GM10248 (cell line): ENCODE data around the gene KLRF2.
"Not testable (repeated sequence)": the region's sequence is repeated elsewhere in the genome, so short reads cannot be mapped to it uniquely, and the experiment has no call there.

Experiments
- CTCF ChIA-PET: fragments of 300-600 bp; sonication (Branson Sonifier 250); formaldehyde crosslinking; extraction: SDS; loops from one replicate; lab custom pipeline; 2021; ENCODE audit warnings: antibody characterized with exemption; lab: Yijun Ruan, JAX
- POLR2A ChIA-PET: fragments of 350-650 bp; sonication (Branson Sonifier 250); formaldehyde crosslinking; extraction: SDS; loops from one replicate; lab custom pipeline; 2020; ENCODE audit warnings: antibody characterized with exemption; lab: Yijun Ruan, JAX
- DNase-seq: peaks from one replicate; pipeline ENCODE4 v3.0.0; 2012; ENCODE audit errors: extremely low spot score
- TF ChIP-seq, protein P1 (sequence below): IDR thresholded peaks from 2 replicates; pipeline ENCODE4 v1.5.1; 2012; ENCODE audit warnings: mild to moderate bottlenecking, low read depth; ENCODE audit errors: extremely low read depth, missing control alignments, control extremely low read depth

The KLRF2 gene

DNA sequence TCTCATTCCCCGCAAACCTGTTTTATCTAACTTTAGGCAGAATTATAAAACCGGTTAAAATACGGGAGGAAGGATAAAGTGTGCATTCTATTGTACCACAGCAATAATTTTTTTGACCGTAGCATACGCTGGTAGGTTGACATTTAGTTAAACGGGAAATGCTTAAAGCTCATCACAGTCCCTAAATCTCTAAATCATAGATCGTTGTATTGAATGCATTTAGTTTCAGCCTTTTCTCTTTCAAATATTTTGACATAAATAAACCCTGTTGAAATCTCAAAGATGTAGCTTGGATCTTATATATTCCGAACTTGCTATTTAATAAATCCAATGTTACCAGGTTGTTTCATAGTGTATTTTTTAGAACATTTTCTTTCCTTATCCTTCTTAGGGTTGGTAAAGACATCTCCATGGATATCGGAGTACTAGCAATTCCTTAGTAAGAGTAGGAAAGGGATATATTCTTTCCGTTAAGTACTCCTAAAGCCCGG is 12.9 kb upstream of the KLRF2 start:
- POLR2A ChIA-PET = interaction anchor here (0.6 kb wide), 1 partner anchor 38 kb away, joined by 3 read pairs; no protein-coding TSS in a partner anchor
- CTCF ChIA-PET = interaction anchor here (2.1 to 3.2 kb wide), 2 partner anchors 54 to 117 kb away, joined by 5 to 10 read pairs; no protein-coding TSS in a partner anchor
- TF ChIP-seq, protein P1, sequence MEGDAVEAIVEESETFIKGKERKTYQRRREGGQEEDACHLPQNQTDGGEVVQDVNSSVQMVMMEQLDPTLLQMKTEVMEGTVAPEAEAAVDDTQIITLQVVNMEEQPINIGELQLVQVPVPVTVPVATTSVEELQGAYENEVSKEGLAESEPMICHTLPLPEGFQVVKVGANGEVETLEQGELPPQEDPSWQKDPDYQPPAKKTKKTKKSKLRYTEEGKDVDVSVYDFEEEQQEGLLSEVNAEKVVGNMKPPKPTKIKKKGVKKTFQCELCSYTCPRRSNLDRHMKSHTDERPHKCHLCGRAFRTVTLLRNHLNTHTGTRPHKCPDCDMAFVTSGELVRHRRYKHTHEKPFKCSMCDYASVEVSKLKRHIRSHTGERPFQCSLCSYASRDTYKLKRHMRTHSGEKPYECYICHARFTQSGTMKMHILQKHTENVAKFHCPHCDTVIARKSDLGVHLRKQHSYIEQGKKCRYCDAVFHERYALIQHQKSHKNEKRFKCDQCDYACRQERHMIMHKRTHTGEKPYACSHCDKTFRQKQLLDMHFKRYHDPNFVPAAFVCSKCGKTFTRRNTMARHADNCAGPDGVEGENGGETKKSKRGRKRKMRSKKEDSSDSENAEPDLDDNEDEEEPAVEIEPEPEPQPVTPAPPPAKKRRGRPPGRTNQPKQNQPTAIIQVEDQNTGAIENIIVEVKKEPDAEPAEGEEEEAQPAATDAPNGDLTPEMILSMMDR = no peak
- no peak for DNase-seq

- TF ChIP-seq, protein P1 = no peak
- DNase-seq = no peak
- ChIA-PET CTCF (interaction anchor here (1.0 to 3.2 kb wide), 3 partner anchors 55 to 118 kb away, joined by 3 to 10 read pairs (median 5); no protein-coding TSS in a partner anchor), POLR2A (interaction anchor here (0.6 kb wide), 1 partner anchor 37 kb away, joined by 3 read pairs; no protein-coding TSS in a partner anchor)
Observed at GRCh38 chr12:9868951-9869306, 12.4 kb upstream of the KLRF2 start.

- ChIA-PET CTCF (interaction anchor here (1.0 to 2.1 kb wide), 2 partner anchors 56 to 118 kb away, joined by 3 to 5 read pairs; no protein-coding TSS in a partner anchor), POLR2A (no interaction called here)
- DNase-seq = peak; percentile 16
- TF ChIP-seq, protein P1 = no peak
Observed at GRCh38 chr12:9869307-9870161, 11.8 kb upstream of the KLRF2 start, which contains the start of gene CLEC2B. Gene CLEC2B (minus strand): TSS chr12:9869354.

GRCh38 chr12:9870286-9870866 is 10.9 kb upstream of the KLRF2 start:
- no peak for DNase-seq
- CTCF ChIA-PET = no interaction called here
- TF ChIP-seq, protein P1 = no peak
- POLR2A ChIA-PET = no interaction called here

DNA sequence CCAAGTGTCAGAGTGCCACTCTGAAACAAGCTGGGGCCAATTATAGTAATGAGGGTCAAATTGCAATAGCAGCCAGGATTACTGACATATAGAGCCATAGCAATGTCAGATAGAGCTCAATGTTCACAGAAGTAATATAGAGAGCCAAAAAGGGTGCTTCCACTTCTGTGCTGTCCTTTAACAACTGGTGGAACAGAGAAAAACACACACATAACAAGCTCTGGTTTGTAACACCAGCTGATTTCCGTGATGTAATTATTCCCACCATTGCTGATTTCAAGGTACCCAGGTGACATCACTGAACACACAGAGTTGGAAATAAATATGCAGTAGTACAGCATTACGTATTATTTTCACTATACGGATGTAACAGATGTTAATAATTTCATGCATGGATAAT is 9.1 kb upstream of the KLRF2 start:
- DNase-seq = no peak
- CTCF ChIA-PET = interaction anchor here (0.7 to 2.0 kb wide), 11 partner anchors 11 to 281 kb away, joined by 3 to 6 read pairs (median 3); no protein-coding TSS in a partner anchor
- POLR2A ChIA-PET = no interaction called here
- TF ChIP-seq, protein P1 = no peak

- CTCF ChIA-PET = interaction anchor here (0.9 to 2.0 kb wide), 9 partner anchors 12 to 130 kb away, joined by 3 to 6 read pairs (median 4); no protein-coding TSS in a partner anchor
Observed at GRCh38 chr12:9872742-9873141, 8.5 kb upstream of the KLRF2 start.

DNA sequence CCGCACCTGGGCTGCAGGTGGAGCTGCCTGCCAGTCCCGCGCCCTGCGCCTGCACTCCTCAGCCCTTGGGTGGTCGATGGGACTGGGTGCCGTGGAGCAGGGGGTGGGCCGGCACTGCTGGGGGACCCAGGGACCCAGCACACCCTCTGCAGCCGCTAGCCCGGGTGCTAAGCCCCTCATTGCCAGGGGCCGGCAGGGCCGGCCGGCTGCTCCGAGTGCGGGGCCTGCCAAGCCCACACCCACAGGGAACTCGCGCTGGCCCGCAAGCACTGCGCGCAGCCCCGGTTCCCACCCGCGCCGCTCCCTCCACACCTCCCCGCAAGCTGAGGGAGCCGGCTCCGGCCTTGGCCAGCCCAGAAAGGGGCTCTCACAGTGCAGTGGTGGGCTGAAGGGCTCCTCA is 5.2 kb upstream of the KLRF2 start:
- POLR2A ChIA-PET, DNase-seq, CTCF ChIA-PET: not testable (repeated sequence)

More at GRCh38 chr12:9872742-9873141, 8.5 kb upstream of the KLRF2 start:
- DNase-seq = no peak
- TF ChIP-seq, protein P1 = no peak
- POLR2A ChIA-PET = no interaction called here
